ENCODE results near the gene PSD4. TPM values are rescaled to one million over a fixed set of nuclear protein-coding genes. Genes with fewer than 3 reads are reported as not detected.

PSD4 gene
- total RNA-seq, 1 donor from 2014 or later = 0.39 TPM

GRCh38 chr2:113236367-113237159, 62.8 kb downstream of the PSD4 start:
- DNase-seq (ENCODE audit: low read depth in 2 of 2) = no peak

DNA sequence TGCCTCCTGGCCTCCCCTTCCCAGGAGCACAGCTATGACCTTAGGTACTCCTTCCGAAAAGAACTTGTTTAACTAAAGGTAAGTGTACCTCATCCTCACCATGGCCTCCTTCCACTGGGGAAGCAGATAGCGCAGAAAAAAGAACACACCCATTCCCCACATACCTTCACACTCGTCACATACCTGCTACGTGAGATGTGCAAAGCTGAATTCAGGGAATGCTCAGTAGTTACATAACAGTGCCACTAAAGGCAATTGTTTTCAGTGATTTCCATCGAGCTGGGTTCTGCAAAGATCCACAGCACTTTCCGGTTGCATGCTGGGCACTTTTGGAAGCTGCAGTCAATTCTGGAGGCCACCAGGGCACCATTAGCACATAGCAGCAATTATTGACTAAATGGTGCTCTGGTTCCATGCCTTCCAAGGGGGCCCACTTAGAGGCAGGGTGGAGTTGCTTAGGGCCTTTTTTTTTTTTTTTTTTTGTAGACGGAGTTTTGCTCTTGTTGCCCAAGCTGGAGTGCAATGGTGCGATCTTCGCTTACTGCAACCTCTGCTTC, 63.9 kb downstream of the PSD4 start:
- DNase-seq (ENCODE audit: low read depth in 2 of 2) = no peak

GRCh38 chr2:113238871-113239839, 65.4 kb downstream of the PSD4 start:
- no peak for DNase-seq (ENCODE audit: low read depth in 2 of 2)

GRCh38 chr2:113240150-113240914, 66.6 kb downstream of the PSD4 start:
- DNase-seq (ENCODE audit: low read depth in 2 of 2) = peak; percentile 68 to 90

DNA sequence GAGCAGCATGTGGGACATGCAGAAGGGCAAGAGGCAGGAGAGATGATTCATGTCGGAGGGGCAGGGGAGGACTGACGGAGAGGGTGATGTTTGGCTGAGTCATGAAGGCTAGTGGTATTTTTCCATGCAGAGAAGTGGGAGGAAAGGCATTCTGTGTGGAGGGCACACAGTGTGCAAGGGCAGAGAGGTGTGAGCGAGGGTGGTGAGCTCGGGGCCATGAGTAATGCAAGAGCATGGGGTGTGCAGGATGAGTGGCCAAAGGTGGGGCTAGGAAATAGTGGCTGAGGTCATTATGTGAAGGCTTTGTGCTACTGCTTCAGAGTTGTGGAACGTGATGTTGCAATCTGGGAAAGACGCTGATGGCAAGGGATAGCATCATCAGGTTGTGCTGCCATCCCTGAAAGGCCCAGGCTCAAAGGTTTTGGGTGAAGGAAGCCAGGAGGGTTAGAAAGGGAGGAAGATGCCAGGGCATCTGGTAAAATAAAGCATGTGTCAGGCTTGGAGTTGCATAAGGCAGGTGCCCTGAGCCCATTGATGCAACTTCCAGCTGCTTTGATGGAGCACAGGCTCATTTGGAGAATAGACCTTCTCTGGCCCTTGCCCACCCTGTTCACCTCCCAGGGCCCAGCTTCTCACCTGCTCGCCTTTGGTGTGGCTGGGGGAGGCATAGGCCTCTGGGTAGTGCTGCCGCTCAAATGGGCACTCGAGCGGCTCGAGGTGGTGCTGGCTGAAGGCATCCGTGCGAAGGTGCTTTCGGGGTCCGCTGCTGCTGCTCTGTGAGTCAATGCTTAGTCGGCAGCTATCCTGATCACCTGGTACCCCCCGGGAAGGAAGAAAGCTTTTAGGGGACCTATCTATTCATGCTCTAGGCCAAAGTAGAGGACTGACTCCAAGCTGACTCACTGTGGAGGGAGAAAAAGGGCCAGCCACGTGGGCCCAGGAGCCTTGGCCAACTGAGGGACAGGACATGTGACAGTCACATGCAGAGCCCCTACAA, 67.4 kb downstream of the PSD4 start:
- DNase-seq (ENCODE audit: low read depth in 2 of 2) = peak; percentile 75 to 94

GRCh38 chr2:113242327-113242726, 68.6 kb downstream of the PSD4 start:
- DNase-seq (ENCODE audit: low read depth in 2 of 2) = no peak

DNA sequence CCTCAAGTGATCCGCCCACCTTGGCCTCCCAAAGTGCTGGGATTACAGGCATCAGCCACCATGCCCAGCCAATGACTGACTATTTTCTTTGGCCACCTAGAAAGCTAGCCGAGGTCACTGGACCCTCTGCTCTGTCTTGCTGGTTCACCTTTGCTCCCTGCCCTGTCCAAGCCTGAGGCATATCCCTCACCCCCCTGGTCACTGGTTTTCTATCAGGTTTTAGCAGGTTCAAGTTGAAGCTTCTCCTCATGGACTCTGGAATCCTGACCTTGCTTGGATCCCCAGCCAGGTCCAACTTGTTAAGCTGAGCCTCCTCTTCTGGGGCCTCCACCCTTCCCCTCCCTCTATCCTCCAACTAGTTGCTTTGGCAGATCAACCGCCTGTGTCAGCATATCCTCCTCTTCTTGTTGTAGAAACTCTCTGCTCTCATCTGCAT, 71.5 kb downstream of the PSD4 start:
- no peak for DNase-seq (ENCODE audit: low read depth in 2 of 2)

- no peak for DNase-seq (ENCODE audit: low read depth in 2 of 2)
Observed at GRCh38 chr2:113246606-113247005, 72.8 kb downstream of the PSD4 start.

DNA sequence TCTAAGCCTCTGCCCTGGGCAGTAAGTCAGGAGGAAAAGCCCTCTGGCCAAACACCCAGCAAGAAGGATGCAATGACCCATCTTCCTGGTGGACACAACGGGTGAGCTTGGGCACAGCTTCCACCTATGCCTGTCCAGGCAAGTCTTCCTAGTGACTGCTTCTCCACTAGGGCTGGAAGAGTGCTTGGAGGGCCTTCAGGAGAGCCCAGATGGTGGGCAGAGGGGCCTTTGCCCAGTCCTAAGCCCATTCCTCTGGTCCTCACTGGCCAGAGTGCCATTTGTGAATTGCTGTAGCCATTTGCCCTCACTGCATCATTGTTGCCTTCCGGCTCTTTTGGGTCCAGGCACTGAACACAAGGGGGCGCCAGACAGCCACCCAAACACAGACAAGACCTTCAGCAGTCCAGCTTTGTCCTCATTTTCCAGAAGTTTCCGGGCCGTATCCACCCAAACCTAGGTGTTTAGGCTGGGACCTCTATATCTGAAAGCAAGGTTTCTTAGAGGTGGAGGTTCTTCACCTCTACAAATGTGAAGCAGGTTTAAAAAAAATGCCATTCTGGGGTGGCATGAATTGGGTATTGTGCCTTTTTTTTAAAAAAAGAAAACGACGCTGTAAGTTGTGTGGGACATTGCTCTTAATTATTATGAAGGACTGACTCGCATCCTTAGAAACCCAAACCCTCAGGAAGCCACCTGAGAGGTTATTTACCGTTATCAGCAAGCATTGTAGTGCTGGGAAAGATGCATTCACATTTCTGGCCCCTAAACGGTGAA, 75.4 kb downstream of the PSD4 start:
- peak; percentile 59 to 77 for DNase-seq (ENCODE audit: low read depth in 2 of 2)

DNA sequence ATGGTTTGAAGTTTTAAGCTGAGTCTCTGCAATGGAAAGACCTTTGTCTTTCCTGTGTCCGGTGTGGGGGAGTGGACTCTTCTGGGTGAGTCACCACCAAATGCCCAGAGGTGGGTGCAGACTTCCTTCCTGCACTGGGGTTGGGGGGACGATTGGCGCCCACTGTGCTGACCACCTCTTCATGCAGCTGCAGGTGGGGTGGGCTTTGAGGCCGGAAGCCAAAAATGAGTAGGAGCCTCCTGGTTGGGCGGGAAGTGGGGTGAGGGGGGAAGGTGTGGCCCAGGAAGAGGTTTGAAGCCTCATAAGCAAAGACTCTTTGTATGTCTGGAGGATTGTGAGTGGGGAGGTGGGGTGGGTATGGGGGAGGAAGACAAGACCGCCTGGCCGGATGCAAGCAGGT, 77.3 kb downstream of the PSD4 start:
- peak in 1 of 2 donors; percentile 14 for DNase-seq (ENCODE audit: low read depth in 2 of 2)

DNA sequence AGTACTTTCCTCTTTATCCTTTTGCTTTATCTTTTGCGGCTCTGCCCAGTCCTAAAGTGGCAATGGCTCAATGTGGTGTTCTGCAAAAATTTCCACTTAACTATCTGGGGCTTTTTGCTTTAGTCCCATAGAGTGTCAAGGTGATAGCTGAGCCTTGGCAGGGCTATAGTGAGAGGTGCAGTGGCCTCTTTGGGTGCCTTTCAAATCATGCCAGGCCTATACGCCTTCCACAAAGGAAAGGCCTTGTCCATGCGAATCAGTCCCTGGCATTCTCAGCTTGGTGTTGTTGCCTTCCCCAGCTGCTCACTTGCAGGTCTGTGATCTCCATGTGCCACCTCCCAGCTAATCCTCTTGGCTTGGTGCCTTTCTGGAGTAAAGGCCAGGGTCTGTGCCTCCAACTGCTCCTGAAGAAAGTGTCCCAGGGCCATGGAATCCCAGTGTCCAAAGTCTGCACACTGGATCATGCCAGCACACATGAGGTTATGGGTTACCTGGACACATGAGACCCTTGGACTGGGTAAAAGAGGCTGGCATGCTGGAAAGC, 78.3 kb downstream of the PSD4 start:
- no peak for DNase-seq (ENCODE audit: low read depth in 2 of 2)

DNA sequence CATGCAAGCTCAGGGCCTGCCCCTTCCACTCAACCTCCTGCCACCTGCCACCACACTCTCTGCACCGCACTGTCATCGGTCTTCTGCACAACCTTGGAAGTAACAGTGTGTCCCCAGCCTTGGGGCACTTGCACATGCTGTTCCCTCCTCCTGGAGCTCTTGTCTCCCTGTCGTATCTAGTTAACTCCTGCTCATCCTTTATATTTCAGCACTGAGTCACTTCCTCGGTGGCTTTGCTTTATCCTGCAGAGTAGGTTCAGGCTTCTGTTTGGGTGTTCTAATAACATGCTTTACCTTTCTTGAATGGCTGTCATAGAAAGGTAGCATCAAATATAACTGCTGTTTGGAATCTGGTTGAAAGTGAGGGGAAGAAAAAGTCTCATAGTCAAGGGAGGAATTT, 79.7 kb downstream of the PSD4 start:
- DNase-seq (ENCODE audit: low read depth in 2 of 2) = no peak

DNA sequence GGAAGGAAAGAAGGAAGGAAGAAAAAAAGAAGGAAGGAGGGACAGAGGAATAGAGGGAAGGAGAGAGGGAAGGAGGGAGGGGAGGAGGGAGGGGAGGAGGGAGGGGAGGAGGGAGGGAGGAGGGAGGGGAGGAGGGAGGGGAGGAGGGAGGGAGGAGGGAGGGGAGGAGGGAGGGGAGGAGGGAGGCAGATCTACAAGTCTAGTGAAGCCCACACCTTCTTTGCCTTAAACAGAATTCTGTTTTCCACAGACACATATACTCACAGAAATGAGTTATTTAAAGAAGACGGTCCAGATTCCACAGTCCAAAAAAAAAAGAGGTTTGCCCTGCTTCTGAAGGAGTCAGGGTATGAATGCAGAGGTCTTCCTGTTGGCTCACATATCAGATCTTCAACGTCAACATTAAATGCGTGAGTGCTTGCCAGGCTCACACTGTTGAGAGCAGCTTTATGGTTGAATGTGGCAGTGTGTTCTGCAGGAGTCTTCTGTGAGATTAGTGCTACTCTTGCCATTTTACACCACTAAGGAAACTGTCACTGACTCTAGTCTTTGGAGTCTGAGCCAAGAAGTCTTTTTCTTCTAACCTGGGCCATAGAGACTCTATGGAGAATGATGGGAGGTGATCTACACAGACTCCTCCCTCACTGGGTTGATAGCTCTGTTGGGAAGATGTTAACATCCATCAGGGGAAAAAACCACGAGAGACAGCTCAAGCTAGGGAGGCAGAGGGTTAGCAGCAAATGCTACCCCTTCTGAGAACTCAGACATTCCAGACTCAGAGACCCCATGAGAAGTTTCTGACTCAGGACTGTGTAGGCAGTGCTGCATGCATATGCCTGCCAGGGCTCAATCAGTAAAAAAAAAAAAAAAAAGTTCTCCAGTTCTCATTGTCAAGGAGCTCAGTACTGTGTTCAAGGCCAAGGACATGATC, 81.6 kb downstream of the PSD4 start:
- DNase-seq (ENCODE audit: low read depth in 2 of 2) = no peak

DNA sequence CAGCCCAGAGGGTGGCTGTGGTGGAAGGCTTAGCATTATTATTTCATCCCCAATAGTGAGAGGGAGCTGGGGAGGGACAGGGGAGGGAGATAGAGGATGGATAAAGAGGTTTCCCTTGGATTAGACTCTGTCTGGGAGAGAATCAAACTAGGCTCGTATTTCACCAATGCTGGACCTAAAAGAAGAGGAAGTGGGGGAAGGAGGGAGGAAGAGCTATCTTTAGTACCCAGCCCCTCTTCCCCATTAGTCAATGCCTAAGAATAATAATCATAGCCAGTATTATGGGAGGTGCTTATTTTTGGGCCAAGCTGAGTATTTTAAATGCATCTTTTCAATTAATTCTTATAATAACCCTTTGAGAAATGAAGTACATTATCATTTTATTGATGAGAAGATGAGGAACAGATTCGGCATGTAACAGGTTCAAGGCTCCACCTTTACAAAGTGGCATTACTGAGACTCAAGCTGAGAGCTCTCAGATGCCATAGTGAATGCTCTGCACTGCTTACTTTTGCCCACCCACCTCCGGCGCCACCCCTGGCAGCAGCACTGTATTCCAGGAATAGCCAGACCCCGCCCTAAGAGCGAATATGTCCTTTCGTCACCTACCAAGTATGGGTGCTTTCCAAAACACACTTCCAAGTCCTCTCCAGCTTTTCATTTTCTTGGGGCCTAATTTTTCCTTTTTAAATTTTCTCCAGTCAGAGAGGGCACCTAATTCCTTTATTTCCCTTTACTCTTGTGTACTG, 83.9 kb downstream of the PSD4 start:
- DNase-seq (ENCODE audit: low read depth in 2 of 2) = no peak

DNA sequence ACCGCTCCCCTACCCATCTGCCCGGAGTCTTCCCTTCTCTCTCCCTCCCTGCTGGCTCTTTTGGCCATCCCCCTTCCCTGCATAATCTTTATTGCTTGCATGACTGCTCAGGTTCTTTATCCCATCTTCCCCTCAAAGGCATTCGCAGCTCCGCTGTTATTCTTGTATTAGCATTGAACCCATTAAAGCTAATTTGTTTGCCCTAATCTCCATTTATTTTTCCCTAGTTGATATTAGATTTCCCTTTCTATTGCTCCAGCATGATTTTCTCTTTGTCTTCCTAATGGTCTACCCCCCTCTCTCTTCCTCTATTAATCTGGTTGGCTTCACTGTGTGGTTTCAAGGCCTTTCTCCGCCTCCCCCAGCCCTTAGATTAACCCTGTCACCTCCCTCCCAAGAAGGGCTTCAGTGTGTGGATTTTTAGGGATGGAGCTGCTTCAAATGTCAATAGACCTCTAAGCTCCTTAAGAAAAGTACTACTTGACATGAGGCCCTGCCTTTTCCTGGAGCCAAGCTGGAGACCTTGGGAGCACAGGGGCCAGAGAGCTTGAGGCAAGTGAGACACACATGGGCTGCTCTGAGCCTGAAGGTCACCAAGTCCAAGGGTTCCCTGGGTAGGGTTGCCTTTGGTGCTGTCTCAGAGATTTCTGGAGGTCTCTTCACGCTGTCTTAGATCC, 84.8 kb downstream of the PSD4 start:
- DNase-seq (ENCODE audit: low read depth in 2 of 2) = no peak
